Hematopoietic multipotent progenitor cell treated with erythropoietin and hydrocortisone succinate and interleukin-3 and kit ligand, for 17 days (in vitro differentiated cells): ENCODE results near the gene COQ2.

ENCODE experiments used
- DNase-seq: peaks from one replicate; pipeline ENCODE4 v3.0.0-alpha.2; 2015; ENCODE audit warnings: low spot score

Gene COQ2

GRCh38 chr4:83216959-83217683 lies 67.5 kb downstream of the COQ2 start:
- no peak for DNase-seq

- DNase-seq, result no peak
Observed at GRCh38 chr4:83214079-83214478, 70.5 kb downstream of the COQ2 start.
